DMS79 treated with DMSO at 0.1 percent for 48 hours (cell line): ENCODE results near the gene CYB561D2.

Source experiments
- DNase-seq: peaks from one replicate; lab custom pipeline; 2025; lab: John Stamatoyannopoulos, UW

The CYB561D2 gene

DNA sequence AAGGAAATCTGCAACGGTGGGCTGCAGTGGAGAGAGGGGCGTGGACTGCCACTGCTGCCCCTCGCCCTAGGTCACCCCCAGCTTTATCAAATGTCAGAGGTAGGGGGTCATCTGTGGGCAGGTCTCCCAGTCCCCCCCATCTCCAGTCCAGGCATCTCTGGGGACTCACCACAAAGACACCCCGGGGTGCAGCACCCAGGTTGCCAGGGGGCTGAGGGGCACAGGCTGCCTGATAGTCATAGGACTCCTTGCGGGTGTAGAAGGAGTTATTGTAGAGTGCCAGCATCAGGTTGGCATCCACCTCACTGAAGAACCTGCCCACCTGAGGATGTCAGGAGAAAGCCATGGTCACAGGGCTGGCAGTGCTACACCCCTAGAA, 15.2 kb downstream of the CYB561D2 start:
- no peak for DNase-seq

DNA sequence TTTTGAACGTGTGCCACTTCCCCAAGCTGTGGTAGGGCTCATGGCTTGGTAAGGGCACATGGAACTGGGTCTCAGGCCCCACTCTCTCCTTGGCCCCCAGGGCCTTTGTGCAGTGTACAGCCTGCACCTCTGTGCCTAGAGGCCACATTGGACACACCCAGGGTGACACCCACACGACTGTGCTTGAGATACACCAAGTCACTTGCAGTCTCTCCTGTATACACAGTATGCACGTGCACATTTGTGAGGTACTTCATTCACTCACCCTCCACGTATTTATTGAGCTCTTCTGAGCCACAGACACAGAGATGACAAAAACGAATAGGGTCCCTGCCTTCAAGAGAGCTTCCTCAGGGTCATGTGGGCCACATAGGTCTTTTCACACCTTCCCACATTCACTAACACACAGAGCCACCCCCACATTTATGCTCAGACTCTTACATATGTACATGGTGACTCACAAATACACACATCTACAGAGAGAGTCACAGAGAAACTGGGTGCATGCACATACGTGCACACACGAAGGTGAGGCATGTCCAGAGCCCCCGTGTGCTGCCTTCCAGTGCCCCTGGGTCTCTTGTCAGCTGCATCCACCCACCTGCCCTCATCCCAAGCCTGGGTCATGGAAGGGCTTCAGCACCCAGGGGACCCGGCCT, 18.5 kb downstream of the CYB561D2 start:
- DNase-seq = no peak

DNA sequence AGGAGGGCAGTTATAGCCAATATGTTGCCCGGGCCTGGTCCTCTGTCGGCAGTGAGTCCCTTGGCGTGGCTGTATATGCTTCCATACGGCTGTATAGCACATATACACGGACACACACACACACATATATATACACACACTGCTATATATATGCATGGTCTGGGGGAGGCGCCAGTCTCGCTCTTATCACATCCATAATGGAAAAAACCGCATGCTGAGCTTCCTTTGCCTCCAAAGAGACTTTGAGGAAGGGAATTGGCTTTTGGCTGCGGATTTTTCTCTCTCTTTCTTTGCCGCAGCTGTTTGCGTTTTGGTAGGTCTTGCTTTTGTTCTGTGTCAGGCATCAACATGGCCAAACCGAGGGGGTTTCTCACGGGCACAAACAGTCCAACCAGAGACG, 19.9 kb downstream of the CYB561D2 start:
- DNase-seq = no peak

DNA sequence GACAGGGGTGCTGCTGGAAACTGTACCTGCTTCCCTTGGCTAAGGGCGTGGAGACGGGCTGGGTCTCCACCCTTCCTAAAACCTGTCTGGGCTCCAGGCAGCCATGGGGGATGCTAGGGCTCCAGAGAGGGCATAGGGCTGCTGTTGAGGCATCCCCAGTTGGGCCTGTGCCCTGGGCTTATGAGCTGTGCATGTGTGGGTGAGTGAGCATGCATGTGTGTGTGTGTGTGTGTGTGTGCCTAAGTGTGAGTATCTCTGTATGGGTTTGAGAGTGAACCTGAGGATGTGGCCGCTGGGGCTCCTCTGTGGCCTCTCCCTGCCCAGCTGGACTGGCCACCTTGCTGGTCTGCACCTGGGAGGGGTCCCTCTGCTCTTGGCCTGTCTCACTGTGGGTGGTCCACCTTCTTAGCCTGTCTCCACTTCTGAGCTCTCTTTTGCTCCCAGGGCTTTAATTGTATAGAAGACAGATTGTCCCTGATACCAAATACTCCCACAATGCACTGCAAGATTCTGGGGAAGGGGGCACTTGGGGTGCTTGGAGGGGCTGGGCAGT, 20.5 kb downstream of the CYB561D2 start:
- DNase-seq = no peak

DNA sequence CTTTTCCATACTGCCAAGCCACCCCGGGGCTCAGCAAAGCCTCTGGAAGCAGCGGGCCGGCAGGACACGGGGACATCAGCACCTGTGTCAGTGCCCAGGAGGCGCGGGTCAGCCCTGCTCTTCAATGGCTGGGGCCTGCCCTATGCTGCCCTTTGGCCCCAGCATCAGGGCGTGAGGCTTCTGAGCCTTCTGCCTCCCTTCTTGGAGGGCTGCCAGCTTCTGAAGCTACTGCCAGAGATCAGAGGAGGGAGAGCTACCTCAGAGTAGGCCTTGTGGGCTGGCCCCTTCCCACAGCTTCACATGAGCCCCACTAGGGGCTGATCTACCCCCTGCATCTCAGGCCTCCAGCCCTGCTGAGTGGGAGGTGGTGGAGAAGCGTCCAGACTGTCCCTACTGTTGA, 21.7 kb downstream of the CYB561D2 start:
- DNase-seq = peak; percentile 3

DNA sequence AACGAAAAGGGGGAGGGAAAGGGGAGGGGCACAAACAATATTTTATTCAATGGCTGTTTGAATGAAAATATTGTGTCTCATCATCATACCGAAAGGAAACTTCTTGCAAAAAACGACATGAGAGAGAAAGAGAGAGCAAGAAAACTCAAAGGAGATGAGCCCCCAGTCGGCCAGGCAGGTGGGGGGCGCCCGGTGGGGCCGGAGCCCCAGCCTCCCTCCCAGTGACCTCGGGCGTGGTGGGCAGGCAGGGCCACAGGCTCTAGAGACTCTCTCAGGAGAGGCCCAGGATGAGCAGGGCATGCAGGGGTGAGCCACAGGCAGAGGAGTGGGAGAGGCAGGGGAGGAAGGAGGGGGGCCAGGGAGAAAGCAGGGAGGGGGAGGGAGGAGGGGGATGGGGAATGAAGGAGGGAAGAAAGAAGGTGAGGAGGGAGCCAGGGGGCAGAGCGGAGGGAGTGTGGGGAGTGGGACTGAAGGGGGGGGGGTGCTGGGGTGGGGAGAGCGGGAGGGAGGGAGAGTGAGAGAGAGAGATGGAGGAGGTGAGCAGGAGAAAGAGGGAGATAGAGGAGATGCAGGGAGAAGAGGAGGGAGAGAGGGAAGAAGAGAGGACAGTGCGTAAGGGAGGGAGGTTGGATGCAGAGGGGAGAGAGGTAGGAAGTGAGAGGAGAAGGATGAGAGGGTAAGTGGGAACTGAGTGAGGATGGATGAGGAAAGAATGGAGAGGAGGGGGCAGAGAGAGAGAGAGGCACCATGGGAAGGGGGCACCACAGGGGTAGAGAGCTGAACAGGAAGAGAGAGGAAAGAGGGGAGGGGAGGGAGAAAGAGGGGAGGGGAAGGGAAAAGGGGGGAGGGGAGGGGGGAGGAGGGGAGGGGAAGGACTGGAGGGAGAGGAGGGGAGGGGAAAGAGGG, 22.7 kb downstream of the CYB561D2 start:
- no peak for DNase-seq

DNA sequence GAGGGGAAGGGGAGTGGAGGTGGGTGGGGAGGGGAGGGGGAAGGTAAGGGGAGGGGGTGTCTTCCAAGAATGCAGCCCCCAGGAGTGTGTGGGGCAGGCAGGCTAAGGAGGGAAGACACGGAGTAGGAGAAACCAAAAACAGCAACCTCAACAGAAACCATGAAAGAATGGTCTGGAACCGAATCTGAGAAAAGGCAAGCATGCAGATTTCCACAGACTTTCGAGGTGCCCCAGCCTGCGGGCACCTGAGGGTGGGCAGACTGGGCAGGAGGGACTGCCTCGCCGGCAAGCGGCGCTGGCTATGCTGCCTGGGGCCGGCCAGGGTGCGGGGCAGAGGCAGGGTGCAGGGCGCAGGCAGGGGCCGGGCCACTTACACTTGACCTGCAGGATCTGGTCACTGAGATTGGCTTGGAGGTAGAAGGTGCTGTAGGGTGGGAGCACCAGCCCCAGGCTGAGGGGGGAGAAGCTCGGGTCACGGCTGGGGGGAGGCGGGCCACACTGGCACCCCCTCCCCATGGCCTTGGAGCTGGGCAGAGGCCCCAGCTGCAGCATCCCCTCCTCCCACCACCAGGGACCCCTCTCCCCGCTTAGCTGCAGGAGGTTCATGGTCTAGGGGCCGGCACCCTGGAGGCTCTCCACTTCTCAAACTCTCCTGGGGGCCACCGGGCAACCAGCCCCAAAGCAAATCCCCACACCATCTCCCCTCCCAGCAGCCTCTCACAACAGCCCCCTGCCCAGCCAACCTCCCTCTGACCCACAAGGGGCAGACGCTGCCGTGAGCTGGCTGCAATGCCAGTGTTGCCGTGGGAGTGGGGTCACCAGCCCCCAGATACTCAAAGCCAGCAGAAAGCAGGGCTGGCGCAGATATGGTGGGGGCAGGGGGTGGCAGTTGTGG, 23.9 kb downstream of the CYB561D2 start:
- DNase-seq = no peak

DNA sequence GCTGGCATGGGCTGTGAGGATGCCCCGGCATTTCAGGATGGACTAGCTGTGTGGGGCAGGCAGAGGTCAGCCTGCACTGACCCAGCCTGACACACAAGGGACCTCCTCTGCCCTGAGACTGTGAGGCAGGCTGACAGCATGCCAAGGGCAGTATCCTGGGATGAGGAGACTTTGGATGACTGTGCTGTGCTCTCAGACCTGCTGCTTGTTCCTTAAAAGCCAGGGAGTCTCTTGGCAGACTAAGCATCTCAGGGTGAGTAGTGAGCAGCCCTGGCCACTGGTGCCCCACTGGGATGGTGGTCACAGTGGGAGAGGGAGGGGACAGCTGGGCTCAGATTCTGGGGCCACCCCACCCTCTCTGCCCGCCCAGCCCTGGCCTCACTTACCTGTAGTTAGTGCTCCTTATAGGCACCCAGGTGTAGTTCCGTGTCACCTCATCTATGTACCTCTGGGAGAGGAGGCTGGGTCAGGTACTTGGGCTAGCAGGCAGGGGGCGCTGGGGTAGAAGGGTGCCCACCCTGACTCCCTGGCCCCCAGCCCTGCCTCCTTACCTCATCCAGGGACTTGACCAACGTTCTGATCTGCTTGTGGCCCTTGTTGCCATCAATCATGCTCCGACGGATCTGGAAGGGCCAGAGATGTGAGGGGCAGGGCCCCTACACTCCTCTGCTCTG, 24.7 kb downstream of the CYB561D2 start:
- no peak for DNase-seq

DNA sequence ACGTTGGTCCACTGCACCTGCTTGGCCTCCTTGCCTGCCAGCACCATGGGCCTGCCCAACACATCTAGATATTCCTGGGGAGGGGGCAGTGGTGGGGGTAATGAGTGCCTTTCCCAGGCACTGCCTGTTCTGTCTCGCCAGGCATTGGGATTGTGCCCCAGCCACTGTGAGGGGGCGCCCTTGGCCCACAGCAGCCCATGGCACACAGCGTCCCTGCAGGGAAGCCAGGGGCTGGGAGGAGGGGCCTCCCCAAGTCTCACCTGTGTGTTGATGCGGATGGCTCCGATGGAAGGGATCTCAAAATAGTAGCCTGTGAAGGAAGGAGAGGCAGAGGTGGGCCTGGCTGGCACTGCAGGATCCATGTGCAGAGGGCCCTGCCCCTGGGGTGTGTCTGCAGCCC, 27.4 kb downstream of the CYB561D2 start:
- DNase-seq = no peak

DNA sequence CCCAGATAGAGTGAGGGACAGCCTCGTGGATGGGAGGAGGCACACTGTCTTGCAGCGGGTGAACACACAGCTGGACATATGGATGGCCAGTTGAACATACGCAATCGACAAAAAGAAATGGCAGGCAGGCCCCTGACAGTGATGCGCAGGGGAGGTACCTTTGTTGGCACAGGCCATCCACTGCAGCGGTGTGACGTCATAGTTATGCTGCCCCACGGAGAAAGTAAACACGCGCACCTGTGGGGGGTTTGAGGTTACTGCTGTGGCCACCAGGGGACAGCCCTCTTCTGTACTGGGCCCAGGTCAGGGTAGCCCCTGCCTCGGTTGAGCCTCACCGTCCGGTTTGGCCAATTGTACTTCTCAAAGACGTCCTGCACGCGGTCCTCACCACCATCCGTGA, 28.1 kb downstream of the CYB561D2 start:
- DNase-seq = no peak

DNA sequence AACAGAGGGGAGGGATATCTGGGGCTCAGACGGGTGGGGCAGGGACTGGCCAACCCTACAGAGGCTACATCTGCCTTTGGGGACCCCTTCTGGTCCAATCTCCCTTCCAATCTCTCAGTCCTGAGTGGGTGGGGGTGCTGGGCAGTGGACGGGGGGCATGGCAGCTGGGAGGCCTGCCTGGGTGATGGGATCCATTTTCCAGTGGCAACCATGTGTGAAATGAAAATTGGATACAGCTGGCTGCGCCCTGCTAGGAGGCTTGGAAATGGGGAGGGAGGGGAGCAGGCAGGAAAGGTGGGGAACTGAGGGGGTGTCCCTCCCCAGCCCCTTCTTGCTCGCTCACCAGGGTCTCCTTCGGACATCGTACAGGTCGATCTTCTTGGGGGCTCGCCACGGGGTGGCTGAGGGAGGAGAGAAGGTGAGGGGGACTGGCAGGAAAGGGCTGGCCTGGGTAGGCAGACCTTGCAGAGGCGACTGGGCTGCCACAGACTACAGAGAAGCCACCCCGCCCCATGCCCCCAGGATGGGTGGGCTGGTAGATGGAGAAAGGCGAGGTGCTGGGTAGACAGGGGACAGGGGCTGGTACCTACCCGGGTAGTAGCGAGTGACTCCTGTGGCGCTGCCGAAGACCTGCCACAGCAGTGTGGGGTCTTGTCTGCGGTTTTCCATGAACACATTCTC, 29.9 kb downstream of the CYB561D2 start:
- DNase-seq = no peak

DNA sequence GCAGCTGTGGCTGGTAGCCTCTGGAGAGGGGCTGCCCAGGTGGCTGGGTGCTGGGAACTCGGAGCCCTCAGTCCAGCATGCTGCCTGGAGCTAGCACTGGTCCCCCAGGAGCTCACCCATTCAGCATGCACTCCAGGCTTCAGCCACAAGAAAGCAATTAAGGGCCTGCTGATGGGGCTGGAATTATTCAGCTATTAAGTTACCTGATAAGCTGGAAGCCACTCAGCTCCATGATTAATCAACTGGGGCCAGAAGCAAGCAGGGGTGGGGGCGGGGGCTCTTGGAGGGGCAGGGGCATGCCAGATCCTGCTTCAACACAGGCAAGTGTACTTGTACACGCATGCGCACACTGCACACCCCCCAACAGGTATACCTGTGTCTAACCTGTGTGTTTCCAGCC, 30.7 kb downstream of the CYB561D2 start:
- peak; percentile 63 for DNase-seq

DNA sequence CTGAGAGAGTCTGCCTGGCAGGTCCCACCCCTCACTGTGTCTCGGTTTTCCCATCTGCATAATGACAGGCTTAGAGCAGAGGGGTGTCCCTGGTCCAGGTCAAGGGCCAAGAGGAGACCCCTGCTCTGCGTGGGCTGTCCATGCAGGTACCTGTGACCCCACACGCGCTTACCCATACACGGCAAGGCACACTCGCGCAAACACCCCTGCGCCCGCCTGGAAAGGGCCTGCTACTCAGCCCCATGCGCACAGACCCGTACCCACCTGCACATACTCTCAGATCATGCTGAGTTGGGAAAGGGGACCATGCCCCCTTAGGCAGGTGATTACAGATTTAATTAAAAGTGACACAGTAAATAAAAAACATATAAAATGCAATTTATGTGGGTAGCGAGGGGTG, 32.1 kb downstream of the CYB561D2 start:
- no peak for DNase-seq

DNA sequence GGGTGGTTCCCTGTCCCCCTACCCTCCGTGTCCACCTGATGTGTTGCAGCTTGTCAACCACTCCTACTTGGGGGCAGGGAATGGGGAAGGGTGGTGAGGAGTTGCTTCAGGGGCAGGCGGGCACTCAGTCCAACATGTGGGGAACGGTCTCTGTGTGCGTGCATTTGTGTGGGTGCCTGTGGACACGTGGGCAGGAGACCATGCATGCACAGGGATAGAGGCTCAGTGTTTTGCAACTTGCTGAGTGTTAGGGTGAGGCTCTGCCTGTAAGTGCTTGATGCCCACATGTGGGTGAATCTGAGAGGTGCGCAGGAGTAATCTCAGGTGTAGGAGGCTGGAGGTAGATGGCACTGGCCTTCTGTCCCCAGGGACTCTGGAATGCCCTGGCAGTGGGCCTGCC, 33.1 kb downstream of the CYB561D2 start:
- no peak for DNase-seq

DNA sequence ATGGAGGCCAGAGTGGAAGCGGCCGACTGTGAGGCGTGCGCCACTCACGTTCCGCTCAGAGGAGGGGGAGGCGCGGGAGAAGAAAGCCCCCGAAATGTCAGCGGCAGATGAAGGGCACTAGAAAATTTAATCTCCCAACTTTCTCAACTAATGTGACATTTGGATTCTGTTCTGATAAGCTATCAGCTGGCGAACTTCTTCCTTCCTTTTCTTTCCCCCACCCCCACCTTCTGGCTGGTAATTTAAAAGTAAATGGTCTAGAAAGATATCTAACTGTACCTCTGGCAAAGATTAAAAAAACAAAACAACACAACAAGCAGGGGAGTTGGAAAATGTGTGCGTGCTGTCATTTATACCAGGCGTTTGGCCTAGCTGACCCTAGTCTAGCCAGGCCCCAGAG, 35.1 kb downstream of the CYB561D2 start:
- DNase-seq = no peak

DNA sequence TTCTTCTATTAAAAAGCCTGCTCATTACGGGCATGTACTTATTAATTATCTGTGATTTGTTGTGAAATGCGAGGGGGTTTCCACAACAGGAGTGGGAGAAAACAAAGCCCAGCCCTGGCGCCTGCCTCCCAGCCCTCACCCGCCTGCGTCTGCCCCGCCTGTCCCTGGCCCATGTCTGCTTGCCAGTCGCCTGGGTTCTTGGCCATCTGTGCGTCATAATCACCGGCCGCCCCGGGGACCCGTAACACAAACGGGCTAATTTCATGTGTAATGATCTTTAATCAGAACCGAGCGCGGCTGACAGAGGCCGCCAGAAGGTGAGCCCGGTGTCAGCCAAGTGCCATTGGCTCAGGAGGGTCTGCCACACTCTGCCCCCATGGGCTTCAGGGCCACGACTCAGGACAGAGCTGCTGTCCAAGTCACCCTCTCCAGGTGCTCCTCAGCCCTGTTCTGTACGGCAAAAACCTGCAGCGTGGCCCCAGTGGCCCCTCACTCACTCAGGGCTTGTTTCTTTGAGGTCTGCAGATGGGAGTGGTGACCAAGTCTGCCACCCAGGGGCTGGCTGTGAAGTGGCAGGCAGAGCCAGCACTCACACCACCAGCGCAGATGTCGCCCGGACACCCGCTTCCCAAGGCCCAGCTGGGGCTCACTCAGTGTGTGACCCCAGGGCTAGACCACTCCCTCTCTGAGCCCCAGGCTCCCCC, 37.5 kb downstream of the CYB561D2 start:
- DNase-seq = no peak

DNA sequence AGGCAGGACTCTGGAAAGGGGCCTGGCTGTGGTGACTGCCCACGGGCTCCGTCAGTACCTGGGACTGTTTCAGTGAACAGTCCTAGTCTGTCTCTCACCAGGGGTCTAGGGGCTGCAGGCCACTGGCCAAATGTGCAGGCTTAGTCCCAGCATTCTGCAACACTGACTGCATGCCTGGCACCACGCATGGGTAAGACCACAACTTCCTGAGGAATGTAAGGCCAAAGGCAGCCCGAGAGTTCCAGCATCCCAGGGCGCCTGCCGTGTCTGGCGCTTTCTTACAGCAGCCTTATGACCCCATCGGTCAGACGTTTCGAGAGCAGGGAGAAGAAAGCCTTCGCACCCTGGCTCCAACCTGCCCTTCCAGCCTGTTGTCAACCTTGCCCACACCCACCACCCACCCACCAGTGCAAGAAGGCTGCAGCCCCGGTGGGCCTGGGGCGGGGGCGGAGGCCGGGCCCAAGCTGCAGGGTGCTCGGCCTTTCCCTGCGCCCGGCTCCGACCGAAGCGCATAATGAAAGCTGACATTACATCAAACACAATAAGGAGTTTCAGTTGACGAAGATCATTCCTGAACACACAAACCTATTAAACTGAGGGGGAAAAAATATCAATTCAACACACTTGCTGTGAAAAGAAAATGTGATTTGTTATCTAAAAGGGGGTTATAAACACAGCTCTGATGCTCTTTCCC, 38.2 kb downstream of the CYB561D2 start:
- no peak for DNase-seq

DNA sequence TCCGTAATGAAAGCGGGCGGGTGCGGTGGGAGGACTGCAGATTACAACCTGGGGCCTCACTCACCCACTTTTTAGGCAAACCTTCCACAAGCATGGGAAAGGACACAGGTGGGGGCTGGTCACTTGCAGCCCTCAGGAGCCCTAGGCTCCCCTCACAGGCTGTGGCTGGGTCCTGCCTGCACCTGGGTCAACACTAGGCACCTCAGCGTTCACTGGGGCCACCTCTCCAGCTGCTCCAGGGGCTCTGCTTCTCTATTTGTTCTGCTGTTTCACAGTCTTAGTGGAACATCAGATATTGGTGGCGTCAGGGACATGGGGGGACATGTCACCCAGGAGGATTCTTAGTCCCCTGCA, 38.7 kb downstream of the CYB561D2 start:
- no peak for DNase-seq

DNA sequence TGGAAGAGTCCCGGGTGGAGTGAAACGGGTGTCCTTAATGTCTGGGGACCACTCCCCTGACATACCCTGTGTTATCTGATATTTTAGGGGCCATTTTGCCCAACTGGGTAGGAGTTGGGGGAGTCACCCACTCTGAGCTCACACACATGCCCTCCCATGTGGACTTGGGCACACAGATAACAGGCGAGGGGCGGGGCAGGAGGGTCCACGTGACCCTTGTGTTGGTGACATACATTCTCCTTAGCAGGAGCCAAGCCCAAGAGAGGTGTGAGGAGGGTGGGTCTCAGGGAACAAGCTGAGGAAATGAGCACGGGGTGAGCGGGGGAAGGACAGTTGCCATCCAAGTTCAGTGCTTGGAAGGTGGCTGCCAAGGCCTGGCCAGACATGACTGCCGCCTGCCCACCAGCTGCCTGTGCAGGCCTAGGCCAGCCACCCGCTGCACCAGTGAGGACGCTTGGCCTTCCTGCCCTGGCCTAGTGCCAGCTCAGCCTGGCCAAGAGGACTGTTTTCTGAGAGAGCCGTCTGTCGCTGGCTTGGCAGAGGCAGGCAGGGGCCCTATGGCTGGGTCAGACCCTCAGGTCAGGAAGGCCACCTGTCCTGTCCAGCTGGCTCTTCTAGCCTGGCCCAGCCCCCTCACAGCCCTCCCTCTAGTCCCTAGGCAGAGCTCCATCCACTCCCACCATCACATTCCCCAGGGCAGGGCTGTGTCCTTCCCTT, 40.0 kb downstream of the CYB561D2 start:
- peak; percentile 57 for DNase-seq
